Fibroblast of mammary gland (primary cell): ENCODE results near the gene GTF2A2.

ENCODE experiments used
- DNase-seq: peaks from one replicate; pipeline ENCODE4 v3.0.0-alpha.2; 2010; ENCODE audit warnings: low read depth
- H3K4me3 ChIP-seq: 2 replicates; pipeline ENCODE4 v1.5.1; 2011; ENCODE audit warnings: low read depth, mild to moderate bottlenecking, low read length, moderate library complexity; ENCODE audit not compliant: control insufficient read depth
- CTCF ChIP-seq: conservative IDR thresholded peaks from 2 replicates; pipeline ENCODE4 v1.5.1; 2011; ENCODE audit warnings: low read depth, low read length, inconsistent platforms; ENCODE audit not compliant: control insufficient read depth, insufficient read depth

Gene GTF2A2

GRCh38 chr15:59696332-59696731 is 39.0 kb upstream of the GTF2A2 start:
- H3K4me3 ChIP-seq: no peak overlapping the region
- no peak for DNase-seq
- no peak for TF ChIP-seq CTCF

- no peak for TF ChIP-seq CTCF
- no peak for DNase-seq
- H3K4me3 ChIP-seq: no peak overlapping the region
Observed at GRCh38 chr15:59694779-59695178, 37.5 kb upstream of the GTF2A2 start.

- TF ChIP-seq CTCF: peak; percentile 65
- DNase-seq: peak; percentile 57
- no peak overlapping the region for H3K4me3 ChIP-seq
Observed at GRCh38 chr15:59691194-59691805, 34.0 kb upstream of the GTF2A2 start.

- TF ChIP-seq CTCF: no peak
- DNase-seq: peak; percentile 68
- peak overlapping the region; percentile 82 for H3K4me3 ChIP-seq
Observed at GRCh38 chr15:59689626-59690236, 32.4 kb upstream of the GTF2A2 start.

GRCh38 chr15:59688782-59689625 is 31.7 kb upstream of the GTF2A2 start, which contains the start of gene BNIP2:
Gene BNIP2, minus strand, starts transcription at chr15:59689320. Its CDS starts 6,863 bp downstream, at chr15:59682457.
- peak; percentile 98 for DNase-seq
- H3K4me3 ChIP-seq: peak within 1 kb of the TSS; percentile 91
- no peak for TF ChIP-seq CTCF

GRCh38 chr15:59688423-59688781 is 31.1 kb upstream of the GTF2A2 start:
- peak overlapping the region; percentile 91 for H3K4me3 ChIP-seq
- peak; percentile 73 for DNase-seq
- TF ChIP-seq CTCF: no peak
